Measurements from ENCODE around the gene TRIM43B.
"Not testable (repeated sequence)": the region's sequence is repeated elsewhere in the genome, so short reads cannot be mapped to it uniquely, and the experiment has no call there.

The TRIM43B gene

GRCh38 chr2:95433373-95433772, 51.2 kb downstream of the TRIM43B start:
- not testable (repeated sequence) for DNase-seq

DNA sequence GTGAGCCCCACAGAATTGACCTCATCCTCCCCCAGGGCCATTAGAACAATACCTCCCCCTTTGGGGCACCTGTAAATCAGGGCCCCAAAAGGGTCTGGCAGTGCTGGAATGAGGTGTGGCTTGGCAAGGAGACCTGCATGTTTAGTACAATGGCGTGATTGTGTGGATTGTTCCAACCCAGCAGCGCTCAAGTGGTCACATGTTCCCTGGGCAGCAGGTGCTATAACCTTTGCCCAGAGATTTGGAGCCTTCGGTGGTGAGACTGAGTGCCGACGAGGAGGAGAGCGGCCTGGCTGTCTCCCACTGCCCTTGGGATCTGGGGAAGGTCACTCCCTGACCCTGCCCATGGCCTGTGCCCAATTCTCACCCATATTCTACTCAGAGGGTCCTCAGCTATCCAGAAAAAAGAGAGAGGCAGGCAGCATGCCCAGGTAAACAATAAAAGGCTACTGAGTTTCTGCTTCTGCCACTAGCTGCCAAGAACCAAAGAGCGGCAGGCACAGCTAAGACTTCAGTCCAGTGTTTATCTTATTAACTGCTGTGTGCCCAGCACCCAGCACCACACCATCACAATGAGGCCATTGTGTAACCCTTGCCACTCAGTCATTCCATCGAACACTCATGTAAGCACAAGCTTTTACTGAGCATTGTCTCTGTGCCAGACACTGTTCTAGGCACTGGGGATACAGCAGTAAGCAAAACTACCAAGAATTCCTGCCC, 54.6 kb downstream of the TRIM43B start:
- DNase-seq, result not testable (repeated sequence)

- not testable (repeated sequence) for DNase-seq
Measured at GRCh38 chr2:95427196-95427867, 57.2 kb downstream of the TRIM43B start.
